Fibroblast of upper back skin (primary cell): ENCODE data around the gene DDX17.
A peak's percentile ranks its signal among the peaks of the same experiment; 100 is the strongest.

Experiments
- DNase-seq: peaks from one replicate; pipeline ENCODE4 v3.0.0-alpha.2; 2013

DDX17 gene

GRCh38 chr22:38506118-38506962, at the start of gene DDX17:
Gene DDX17 (minus strand): TSS chr22:38506311.
- peak; percentile 95 for DNase-seq

DNA sequence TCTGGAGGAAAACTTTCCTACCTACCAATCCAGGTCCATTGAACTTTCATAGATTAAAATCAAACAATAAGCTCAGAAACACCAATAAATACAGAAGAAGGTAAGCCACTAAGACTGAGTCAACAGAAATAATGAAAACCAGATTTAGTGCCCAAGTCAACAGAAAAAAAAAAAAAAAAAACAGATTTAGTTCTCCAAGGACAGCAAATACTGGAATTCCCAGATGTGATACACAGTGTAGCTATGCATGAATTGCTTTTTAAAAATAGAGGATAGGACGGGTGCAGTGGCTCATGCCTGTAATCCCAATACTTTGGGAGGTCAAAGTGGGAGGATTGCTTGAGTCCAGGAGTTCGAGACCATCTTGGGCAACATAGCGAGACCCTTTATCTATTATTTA, 48.2 kb upstream of the DDX17 start:
- DNase-seq = peak; percentile 74

- DNase-seq = no peak
Measured at GRCh38 chr22:38549101-38549894, 43.2 kb upstream of the DDX17 start.

- DNase-seq = no peak
Measured at GRCh38 chr22:38540701-38541100, 34.6 kb upstream of the DDX17 start.

GRCh38 chr22:38531251-38531938, 25.3 kb upstream of the DDX17 start:
- no peak for DNase-seq

DNA sequence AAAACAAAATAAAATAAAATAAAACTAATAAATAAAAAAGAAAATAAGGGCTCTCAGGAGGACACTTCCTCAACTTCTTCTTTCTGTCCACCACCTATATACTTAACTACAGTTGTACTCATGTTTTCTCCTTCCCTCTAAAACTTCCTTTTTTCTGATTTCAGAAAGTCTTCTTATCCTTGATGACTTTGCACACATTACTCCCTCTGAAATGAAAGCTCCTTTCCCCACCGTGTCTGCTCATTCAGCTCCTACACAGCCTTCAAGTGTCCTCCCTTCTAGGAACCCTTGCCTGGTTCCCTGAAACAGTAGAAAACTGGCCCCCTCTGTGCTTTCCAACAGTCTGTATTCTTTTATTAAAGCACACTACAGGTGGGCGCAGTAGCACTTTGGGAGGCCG, 18.3 kb upstream of the DDX17 start:
- no peak for DNase-seq

DNA sequence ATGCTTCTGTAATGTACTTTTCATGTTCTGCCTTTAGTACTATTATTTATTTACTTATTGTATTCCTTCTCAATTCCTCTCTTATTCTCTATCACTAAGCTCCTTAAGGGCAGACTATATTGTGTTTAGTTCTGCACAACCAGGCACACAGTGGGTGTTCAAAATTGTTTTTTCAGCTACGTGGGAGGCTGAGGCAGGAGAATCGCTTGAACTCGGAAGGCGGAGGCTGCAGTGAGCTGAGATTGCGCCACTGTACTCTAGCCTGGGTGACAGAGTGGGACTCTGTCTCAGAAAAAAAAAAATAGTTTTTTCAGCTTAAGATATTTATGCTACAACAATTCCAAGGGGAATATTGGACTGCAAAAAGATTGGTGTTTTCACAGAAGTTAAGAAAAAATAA, 17.4 kb upstream of the DDX17 start:
- no peak for DNase-seq

- DNase-seq = no peak
Measured at GRCh38 chr22:38523029-38523428, 16.9 kb upstream of the DDX17 start.

- no peak for DNase-seq
Measured at GRCh38 chr22:38519453-38520250, 13.5 kb upstream of the DDX17 start.

DNA sequence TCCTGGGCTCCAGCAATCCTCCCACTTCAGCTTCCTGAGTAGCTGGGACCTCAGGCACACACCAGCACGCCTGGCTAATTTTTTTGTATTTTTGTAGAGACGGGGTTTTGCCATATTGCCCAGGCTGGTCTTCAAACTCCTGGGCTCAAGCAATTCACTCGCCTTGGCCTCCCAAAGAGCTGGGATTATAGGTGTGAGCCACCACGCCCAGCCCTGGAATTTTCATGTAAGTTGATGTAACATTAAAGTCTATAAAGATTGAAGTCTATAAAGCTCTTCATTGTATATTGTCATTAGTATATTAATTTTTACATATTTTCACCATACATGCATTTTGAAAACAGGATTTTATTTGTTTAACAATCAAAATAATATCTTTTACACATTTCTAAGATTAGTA, 12.5 kb upstream of the DDX17 start:
- no peak for DNase-seq

- DNase-seq = no peak
Measured at GRCh38 chr22:38513063-38513462, 7.0 kb upstream of the DDX17 start.

DNA sequence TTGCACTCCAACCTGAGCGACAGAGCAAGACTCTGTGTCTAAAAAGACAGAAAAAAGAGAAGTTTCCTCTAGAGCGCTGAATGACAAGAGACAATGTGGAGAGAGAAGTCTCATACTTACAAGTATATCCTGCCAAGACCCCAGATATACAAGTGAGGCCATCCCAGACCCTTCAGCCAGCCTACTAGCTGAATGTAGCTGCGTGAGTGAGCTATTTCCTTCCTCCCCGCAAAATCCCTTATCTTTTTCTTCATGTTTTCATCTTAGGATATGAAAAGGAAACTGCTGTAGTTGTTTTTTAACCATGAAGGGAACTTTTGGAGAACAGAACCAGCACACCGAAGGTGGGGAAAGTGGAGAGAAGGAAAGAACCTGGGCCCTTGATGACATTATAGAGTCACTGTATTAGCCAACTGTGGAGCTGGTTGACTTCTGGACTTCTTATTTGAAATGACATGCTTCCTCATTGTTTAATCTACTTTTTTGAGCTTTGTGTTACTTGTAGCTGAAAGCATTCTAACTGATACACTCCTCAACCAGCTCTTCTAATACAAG, 4.4 kb upstream of the DDX17 start:
- DNase-seq = no peak

DNA sequence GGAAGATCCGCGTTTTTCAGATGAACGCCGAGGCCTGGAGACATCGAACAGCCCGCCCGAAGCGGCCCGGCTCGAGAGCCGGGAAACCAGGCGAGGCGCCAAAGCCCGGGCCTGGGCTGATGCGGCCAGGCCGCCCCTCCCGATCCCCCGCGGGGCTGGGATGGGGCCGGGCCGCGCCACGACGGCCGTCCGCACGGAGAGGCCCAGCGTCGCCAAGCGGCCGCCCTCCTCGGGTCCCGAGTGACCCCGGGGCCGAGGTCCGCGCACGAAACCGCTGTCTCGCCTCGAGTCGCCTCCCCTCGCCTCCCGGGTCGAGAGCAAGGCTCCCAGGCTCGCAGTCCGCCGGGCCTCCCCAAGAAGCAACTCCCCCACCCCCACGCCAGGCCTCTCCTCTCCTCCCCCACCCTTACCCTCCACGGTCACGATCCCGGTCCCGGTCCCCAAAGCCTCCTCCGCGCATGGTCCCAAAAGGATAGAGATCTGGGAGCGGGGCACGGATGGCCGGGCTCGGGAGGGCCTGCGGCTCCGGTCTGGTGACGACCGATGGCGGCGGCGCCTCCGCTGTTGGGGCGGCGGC, 482 bp downstream of the DDX17 start:
- peak; percentile 54 for DNase-seq

DNA sequence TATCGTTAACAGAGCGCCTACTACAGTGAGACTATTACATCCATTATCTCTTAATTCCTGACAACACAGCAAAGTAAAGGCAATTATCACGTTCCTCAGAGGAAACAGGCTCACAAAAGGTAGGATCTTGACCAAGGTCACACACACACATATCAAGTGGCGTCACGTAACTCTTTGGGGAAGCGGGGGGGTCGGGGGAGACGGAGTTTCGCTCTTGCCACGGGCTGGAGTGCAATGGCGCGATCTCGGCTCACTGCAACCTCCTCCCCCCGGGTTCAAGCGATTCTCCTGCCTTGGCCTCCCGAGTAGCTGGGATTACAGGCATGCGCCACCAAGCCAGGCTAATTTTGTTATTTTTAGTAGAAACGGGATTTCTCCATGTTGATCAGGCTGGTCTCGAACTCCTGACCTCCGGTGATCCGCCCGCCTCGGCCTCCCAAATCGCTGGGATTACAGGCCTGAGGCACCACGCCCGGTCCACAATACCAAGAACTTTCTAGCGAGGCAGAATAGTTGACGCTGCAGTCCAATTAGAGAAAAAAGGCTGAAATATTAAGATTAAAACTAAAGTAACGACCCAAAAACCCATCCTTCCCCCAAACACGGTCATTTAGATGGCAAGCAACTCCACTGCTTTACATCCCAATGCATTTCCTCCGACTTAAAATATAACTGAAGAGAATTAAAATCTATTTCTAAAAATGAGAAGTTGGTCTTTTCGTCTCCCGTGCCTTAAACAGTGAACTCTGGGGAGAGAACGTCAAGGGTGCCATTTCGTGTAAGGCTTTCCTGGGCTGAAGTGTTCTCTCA, 1.2 kb downstream of the DDX17 start:
- peak; percentile 40 for DNase-seq

DNA sequence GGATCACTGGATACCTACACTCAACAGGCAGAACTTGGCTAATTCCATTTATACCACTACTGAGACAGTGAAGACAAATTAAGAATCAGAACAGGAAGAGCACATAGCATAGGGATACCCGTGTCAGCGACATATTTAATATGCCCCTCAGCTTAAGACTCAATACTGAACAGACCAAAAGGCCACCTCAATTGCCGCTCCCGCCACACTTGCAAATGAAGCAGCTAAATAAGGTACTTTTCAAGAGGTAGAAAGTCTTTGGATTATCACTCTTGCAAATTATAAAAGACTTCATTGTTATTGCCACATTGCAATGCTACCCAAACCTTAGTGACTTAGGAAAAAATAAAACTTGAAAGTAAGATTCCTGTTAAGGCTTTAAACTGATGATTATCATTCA, 3.1 kb downstream of the DDX17 start:
- no peak for DNase-seq

DNA sequence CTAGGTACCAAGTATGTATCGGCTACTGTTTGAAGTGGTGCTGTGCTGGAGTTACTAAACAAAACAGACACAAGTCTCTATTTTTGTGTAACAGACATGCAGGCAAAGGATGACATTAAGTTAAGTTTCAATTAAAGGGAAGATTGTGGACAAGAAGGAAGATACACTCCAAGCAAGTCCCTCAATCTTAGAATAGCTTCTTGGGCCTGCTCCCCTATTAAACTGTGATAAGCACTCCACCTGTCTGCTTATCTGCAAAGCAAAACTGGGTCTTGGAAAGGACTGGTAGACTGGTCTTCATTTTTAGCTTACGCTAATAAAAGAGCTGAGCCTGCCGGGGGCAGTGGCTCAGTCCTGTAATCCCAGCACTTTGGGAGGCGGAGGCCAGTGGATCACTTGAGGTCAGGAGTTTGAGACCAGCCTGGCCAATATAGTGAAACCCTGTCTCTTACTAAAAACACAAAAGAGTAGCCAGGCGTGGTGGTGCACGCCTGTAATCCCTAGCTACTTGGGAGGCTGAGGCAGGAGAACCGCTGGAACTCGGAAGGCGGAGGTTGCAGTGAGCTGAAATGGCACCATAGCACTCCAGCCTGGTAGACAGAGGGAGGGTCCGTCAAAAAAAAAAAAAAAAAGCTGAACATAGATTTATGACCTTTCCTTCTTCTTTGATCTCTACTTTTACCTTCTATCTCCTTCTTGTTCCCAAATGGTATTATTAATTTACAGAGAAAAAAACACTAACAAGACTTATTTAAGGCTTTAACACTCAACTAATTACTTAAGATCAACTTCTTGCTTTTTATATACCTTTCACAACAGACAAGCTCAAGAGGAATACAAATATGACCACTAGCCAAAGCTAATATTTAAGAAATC, 4.1 kb downstream of the DDX17 start:
- DNase-seq = no peak

GRCh38 chr22:38497869-38498268, 8.2 kb downstream of the DDX17 start:
- DNase-seq = no peak

GRCh38 chr22:38494939-38495338, 11.2 kb downstream of the DDX17 start:
- DNase-seq = no peak

GRCh38 chr22:38494498-38494897, 11.6 kb downstream of the DDX17 start:
- DNase-seq = peak; percentile 39

GRCh38 chr22:38491707-38492348, 14.3 kb downstream of the DDX17 start:
- no peak for DNase-seq
